ENCODE measurements around the gene GADD45GIP1. TPM values are rescaled to one million over a fixed set of nuclear protein-coding genes. Genes with fewer than 3 reads are reported as not detected.

The GADD45GIP1 gene
- total RNA-seq, 1 experiment from 2014 or later, result 35.9 TPM

DNA sequence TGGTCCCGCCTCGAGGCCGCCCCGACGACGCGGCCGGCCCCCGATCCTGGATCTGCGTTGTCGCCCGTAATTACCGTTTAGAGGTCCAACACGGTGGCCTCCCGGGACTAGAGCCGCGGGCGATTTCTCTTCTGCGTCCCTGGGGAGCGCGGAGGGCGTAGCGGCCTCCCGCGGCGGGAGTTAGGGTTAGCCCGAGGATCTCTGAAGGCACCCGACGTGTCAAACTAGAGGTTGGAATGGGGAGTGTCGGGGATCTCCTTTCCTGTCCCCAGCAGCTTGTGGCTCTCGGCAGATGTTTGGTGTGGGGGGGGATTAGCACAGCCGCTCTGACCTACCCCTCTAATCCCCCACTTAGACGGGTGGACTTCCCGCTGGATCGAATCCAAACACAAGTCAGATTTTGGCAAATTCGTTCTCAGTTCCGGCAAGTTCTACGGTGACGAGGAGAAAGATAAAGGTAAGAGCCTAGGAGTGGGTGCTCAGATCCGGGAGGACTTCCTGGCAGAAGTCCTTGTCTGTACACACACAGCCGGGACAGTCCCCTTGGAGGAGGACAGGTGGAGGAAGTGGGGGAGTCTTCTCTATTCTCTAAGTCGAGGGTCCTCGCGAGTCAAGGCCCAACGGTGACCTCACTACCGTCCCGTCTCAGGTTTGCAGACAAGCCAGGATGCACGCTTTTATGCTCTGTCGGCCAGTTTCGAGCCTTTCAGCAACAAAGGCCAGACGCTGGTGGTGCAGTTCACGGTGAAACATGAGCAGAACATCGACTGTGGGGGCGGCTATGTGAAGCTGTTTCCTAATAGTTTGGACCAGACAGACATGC, 18.0 kb downstream of the GADD45GIP1 start:
- intact Hi-C loops (cut with micrococcal nuclease), result loop anchor here (2.0 kb wide), 1 partner anchor 48 kb away; the partner anchor contains the start of gene GCDH
- H3K27ac ChIP-seq (ENCODE audit: low read depth, low read length), result peak overlapping the region; percentile 78

More for the DNA sequence above, 18.0 kb downstream of the GADD45GIP1 start:
- peaks cover 48% of the 10 kb centered on the region for H3K79me2 ChIP-seq (ENCODE audit: insufficient read depth, low read length)
- no peaks in the 10 kb centered on the region for H4K20me1 ChIP-seq (ENCODE audit: insufficient read depth)
- DNase-seq (ENCODE audit: low read depth, low spot score), result no peak
- ChIA-PET POLR2A (interaction anchor here (0.9 kb wide), 1 partner anchor 48 kb away, joined by 4 read pairs; the partner anchor contains the start of gene GCDH), RAD21 (ENCODE audit: low non-redundant PET in 1 of 2, low total read pairs in 2 of 2, uncharacterized antibody in 2 of 2, unreplicated experiment in 2 of 2) (no interaction called here), CTCF (no interaction called here)
- BruUV-seq (replicated peaks), result TSS peak; percentile 72
- no peaks in the 10 kb centered on the region for H3K27me3 ChIP-seq (ENCODE audit: insufficient read depth, low read length)
- H3K4me2 ChIP-seq (ENCODE audit: low read length), result peak overlapping the region; percentile 87
- no peak for TF ChIP-seq SRF (IDR thresholded peaks at IDR 0.05; ENCODE audit: low read depth)
- TF ChIP-seq, protein P1, sequence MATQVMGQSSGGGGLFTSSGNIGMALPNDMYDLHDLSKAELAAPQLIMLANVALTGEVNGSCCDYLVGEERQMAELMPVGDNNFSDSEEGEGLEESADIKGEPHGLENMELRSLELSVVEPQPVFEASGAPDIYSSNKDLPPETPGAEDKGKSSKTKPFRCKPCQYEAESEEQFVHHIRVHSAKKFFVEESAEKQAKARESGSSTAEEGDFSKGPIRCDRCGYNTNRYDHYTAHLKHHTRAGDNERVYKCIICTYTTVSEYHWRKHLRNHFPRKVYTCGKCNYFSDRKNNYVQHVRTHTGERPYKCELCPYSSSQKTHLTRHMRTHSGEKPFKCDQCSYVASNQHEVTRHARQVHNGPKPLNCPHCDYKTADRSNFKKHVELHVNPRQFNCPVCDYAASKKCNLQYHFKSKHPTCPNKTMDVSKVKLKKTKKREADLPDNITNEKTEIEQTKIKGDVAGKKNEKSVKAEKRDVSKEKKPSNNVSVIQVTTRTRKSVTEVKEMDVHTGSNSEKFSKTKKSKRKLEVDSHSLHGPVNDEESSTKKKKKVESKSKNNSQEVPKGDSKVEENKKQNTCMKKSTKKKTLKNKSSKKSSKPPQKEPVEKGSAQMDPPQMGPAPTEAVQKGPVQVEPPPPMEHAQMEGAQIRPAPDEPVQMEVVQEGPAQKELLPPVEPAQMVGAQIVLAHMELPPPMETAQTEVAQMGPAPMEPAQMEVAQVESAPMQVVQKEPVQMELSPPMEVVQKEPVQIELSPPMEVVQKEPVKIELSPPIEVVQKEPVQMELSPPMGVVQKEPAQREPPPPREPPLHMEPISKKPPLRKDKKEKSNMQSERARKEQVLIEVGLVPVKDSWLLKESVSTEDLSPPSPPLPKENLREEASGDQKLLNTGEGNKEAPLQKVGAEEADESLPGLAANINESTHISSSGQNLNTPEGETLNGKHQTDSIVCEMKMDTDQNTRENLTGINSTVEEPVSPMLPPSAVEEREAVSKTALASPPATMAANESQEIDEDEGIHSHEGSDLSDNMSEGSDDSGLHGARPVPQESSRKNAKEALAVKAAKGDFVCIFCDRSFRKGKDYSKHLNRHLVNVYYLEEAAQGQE (IDR thresholded peaks at IDR 0.05; ENCODE audit: low read depth), result no peak
- no peak for TF ChIP-seq EZH2phosphoT487 (IDR thresholded peaks at IDR 0.05; ENCODE audit: borderline replicate concordance)
- TF ChIP-seq EGR1 (IDR thresholded peaks at IDR 0.05; ENCODE audit: low read depth), result no peak
- TF ChIP-seq TCF7L2 (IDR thresholded peaks at IDR 0.05; ENCODE audit: borderline replicate concordance, extremely low read depth, insufficient read depth, insufficient read length), result no peak
- TF ChIP-seq, protein P2, sequence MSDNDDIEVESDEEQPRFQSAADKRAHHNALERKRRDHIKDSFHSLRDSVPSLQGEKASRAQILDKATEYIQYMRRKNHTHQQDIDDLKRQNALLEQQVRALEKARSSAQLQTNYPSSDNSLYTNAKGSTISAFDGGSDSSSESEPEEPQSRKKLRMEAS (IDR thresholded peaks at IDR 0.05), result 0 out of 2 replicates have a peak, but pooled peaks have one; percentile 10
- TF ChIP-seq CBX3 (IDR thresholded peaks at IDR 0.05; ENCODE audit: low read depth), result no peak
- TF ChIP-seq, protein P3, sequence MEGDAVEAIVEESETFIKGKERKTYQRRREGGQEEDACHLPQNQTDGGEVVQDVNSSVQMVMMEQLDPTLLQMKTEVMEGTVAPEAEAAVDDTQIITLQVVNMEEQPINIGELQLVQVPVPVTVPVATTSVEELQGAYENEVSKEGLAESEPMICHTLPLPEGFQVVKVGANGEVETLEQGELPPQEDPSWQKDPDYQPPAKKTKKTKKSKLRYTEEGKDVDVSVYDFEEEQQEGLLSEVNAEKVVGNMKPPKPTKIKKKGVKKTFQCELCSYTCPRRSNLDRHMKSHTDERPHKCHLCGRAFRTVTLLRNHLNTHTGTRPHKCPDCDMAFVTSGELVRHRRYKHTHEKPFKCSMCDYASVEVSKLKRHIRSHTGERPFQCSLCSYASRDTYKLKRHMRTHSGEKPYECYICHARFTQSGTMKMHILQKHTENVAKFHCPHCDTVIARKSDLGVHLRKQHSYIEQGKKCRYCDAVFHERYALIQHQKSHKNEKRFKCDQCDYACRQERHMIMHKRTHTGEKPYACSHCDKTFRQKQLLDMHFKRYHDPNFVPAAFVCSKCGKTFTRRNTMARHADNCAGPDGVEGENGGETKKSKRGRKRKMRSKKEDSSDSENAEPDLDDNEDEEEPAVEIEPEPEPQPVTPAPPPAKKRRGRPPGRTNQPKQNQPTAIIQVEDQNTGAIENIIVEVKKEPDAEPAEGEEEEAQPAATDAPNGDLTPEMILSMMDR (IDR thresholded peaks at IDR 0.05 in 2 of 3, conservative IDR thresholded peaks at IDR 0.05 in 1 of 3; ENCODE audit: borderline replicate concordance in 1 of 3, insufficient read depth in 1 of 3, low read depth in 2 of 3, low read length in 2 of 3), result 0 out of 6 replicates have a peak, but pooled peaks of 1 of the 3 experiments have one; percentile 16
- no peak for TF ChIP-seq POLR2AphosphoS5 (IDR thresholded peaks at IDR 0.05; ENCODE audit: low read depth, low read length)
- TF ChIP-seq, protein P4, sequence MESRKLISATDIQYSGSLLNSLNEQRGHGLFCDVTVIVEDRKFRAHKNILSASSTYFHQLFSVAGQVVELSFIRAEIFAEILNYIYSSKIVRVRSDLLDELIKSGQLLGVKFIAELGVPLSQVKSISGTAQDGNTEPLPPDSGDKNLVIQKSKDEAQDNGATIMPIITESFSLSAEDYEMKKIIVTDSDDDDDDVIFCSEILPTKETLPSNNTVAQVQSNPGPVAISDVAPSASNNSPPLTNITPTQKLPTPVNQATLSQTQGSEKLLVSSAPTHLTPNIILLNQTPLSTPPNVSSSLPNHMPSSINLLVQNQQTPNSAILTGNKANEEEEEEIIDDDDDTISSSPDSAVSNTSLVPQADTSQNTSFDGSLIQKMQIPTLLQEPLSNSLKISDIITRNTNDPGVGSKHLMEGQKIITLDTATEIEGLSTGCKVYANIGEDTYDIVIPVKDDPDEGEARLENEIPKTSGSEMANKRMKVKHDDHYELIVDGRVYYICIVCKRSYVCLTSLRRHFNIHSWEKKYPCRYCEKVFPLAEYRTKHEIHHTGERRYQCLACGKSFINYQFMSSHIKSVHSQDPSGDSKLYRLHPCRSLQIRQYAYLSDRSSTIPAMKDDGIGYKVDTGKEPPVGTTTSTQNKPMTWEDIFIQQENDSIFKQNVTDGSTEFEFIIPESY (IDR thresholded peaks at IDR 0.05; ENCODE audit: extremely low read depth, insufficient replicate concordance, low read length), result no peak
- TF ChIP-seq CEBPB (IDR thresholded peaks at IDR 0.05; ENCODE audit: low read depth), result no peak
- TF ChIP-seq SP1 (IDR thresholded peaks at IDR 0.05; ENCODE audit: low read depth), result no peak
- TF ChIP-seq EZH2 (IDR thresholded peaks at IDR 0.05), result no peak
- TF ChIP-seq, protein P5, sequence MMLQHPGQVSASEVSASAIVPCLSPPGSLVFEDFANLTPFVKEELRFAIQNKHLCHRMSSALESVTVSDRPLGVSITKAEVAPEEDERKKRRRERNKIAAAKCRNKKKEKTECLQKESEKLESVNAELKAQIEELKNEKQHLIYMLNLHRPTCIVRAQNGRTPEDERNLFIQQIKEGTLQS (IDR thresholded peaks at IDR 0.05), result no peak
- TF ChIP-seq RAD21 (IDR thresholded peaks at IDR 0.05; ENCODE audit: low read depth), result no peak
- no peak for TF ChIP-seq YY1 (IDR thresholded peaks at IDR 0.05; ENCODE audit: extremely low read depth, insufficient replicate concordance, low read depth, low read length)
- peak; percentile 54; the same call in 1 of the 2 replicates for TF ChIP-seq ZFX (IDR thresholded peaks at IDR 0.05)
- TF ChIP-seq JUND (IDR thresholded peaks at IDR 0.05), result no peak
- peak; percentile 16 for ATAC-seq
- H3K4me1 ChIP-seq (ENCODE audit: control insufficient read depth in 1 of 2, insufficient read depth in 2 of 2, low read length in 2 of 2), result peaks cover 15 to 47% of the 10 kb centered on the region in 2 experiments
- peak overlapping the region; percentile 95 for H3K9ac ChIP-seq (ENCODE audit: low read length)
- H3K4me3 ChIP-seq (replicated peaks in 1 of 2; ENCODE audit: low read depth in 1 of 2, low read length in 2 of 2), result peak overlapping the region; percentile 98 to 99
- H3K36me3 ChIP-seq (ENCODE audit: control insufficient read depth in 1 of 2, insufficient read depth in 2 of 2, low read length in 2 of 2), result peaks cover 27 to 45% of the 10 kb centered on the region in 2 experiments
- H2AFZ ChIP-seq (ENCODE audit: low read depth, low read length, poor library complexity, severe bottlenecking), result no peak overlapping the region
- no peaks in the 10 kb centered on the region for H3K9me3 ChIP-seq (ENCODE audit: control insufficient read depth in 1 of 2, insufficient read depth in 1 of 2, low read depth in 1 of 2, low read length in 2 of 2)
- no peaks in the 10 kb centered on the region for H3K9me2 ChIP-seq (ENCODE audit: insufficient read depth)
